ENCODE measurements around the gene TMEM121B.

- no peak for TF ChIP-seq CTCF (IDR thresholded peaks at IDR 0.05)
- TF ChIP-seq POLR2A (IDR thresholded peaks at IDR 0.05) = no peak
- no peak for TF ChIP-seq POLR2AphosphoS5 (IDR thresholded peaks at IDR 0.05)
Measured at GRCh38 chr22:17112491-17113042, 8.6 kb downstream of the TMEM121B start.

Measured in breast epithelium (tissue), 3 donors.